Measurements from ENCODE around the gene FGD2. TPM values are rescaled to one million over a fixed set of nuclear protein-coding genes. Genes with fewer than 3 reads are reported as not detected.

Gene FGD2
- total RNA-seq, 4 donors from 2014 or later: 0.39 to 6.2 (median 5.0) TPM

DNA sequence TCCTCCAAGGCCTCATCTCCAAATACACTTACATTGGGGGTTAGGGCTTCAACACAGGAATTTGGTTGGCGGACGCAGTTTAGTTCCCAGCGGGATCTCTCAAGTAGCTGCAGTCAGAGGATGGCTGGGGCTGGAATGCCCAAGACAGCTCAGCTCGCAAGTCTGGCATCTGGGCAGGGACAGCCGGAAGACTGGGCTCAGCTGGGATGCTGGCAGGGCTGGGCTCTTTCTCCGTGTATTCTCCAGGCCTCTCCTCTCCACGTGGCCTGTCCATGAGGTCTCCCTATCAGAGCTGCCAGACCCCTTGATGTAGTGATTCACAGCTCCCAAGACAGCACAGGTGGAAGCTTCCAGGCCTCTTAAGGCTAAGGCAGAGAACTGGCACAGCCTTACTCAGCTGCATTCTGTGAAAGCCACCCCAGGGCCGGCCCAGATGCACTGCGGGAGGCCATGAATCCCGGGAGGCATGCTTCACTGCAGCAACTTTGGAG, 5.0 kb downstream of the FGD2 start:
- Histone ChIP-seq H3K36me3 (no peaks in the 10 kb centered on the region), H3K9me3 (no peaks in the 10 kb centered on the region), H3K4me1 (no peaks in the 10 kb centered on the region), H3K4me3 (no peak overlapping the region), H3K27ac (no peak overlapping the region), H3K27me3 (no peaks in the 10 kb centered on the region)
- DNase-seq (no peak), ATAC-seq (peak in 1 of 2 donors; percentile 48)
- TF ChIP-seq, protein P1, sequence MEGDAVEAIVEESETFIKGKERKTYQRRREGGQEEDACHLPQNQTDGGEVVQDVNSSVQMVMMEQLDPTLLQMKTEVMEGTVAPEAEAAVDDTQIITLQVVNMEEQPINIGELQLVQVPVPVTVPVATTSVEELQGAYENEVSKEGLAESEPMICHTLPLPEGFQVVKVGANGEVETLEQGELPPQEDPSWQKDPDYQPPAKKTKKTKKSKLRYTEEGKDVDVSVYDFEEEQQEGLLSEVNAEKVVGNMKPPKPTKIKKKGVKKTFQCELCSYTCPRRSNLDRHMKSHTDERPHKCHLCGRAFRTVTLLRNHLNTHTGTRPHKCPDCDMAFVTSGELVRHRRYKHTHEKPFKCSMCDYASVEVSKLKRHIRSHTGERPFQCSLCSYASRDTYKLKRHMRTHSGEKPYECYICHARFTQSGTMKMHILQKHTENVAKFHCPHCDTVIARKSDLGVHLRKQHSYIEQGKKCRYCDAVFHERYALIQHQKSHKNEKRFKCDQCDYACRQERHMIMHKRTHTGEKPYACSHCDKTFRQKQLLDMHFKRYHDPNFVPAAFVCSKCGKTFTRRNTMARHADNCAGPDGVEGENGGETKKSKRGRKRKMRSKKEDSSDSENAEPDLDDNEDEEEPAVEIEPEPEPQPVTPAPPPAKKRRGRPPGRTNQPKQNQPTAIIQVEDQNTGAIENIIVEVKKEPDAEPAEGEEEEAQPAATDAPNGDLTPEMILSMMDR (IDR thresholded peaks at IDR 0.05 in 4 of 5, conservative IDR thresholded peaks at IDR 0.05 in 1 of 5): no peak
- no peak for TF ChIP-seq POLR2A (IDR thresholded peaks at IDR 0.05)
- in situ Hi-C loops (cut with MboI; ENCODE audit: low sequenced_read_pairs in 4 of 4): loop anchor here (10.0 to 25.0 kb wide), 3 partner anchors 123 to 248 kb away; partner anchors contain the start of gene C6orf89 (in 3 of the 4)
- intact Hi-C loops (cut with DNase I; ENCODE audit: low total_unique reads): no loop called here

DNA sequence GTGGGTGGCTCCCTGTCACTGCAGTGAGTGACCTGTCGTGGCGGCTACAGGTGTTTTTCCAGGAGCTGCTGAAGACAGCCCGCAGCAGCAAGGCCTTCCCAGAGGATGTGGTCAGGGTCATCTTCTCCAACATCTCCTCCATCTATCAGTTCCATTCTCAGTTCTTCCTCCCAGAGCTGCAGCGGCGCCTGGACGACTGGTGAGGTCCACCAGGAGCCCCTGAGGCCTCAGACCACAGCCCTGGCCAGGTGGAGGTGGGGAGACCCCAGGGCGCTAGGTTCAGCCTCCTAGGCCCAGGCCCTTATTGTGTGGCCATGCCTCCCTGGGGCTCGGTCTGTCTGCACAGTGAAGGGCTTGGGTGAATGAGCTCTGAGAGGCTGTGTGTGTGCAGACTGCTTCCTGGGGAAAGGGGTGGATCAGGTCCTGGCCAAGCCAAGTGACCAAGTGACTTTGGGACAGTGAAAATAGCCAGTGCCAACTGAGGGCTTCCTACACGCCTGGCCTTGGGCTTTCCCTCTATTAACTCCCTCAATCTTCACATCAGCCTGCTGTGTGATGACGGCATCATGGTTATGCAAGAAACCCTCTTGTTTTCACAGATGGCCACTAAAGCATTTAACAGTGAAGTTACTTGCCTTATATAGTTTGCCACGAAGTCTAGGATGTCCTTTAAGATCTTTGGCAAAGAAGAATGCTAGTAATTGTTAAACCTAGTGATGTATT, 6.4 kb downstream of the FGD2 start:
- Histone ChIP-seq H3K4me1 (no peaks in the 10 kb centered on the region), H3K36me3 (no peaks in the 10 kb centered on the region), H3K27me3 (no peaks in the 10 kb centered on the region), H3K9me3 (no peaks in the 10 kb centered on the region), H3K4me3 (no peak overlapping the region), H3K27ac (no peak overlapping the region)
- TF ChIP-seq, protein P1 (IDR thresholded peaks at IDR 0.05 in 4 of 5, conservative IDR thresholded peaks at IDR 0.05 in 1 of 5): no peak
- ATAC-seq (no peak), DNase-seq (no peak)
- intact Hi-C loops (cut with DNase I; ENCODE audit: low total_unique reads): no loop called here
- in situ Hi-C loops (cut with MboI; ENCODE audit: low sequenced_read_pairs in 4 of 4): loop anchor here (10.0 to 25.0 kb wide), 3 partner anchors 125 to 250 kb away; partner anchors contain the start of gene C6orf89 (in 3 of the 4)

DNA sequence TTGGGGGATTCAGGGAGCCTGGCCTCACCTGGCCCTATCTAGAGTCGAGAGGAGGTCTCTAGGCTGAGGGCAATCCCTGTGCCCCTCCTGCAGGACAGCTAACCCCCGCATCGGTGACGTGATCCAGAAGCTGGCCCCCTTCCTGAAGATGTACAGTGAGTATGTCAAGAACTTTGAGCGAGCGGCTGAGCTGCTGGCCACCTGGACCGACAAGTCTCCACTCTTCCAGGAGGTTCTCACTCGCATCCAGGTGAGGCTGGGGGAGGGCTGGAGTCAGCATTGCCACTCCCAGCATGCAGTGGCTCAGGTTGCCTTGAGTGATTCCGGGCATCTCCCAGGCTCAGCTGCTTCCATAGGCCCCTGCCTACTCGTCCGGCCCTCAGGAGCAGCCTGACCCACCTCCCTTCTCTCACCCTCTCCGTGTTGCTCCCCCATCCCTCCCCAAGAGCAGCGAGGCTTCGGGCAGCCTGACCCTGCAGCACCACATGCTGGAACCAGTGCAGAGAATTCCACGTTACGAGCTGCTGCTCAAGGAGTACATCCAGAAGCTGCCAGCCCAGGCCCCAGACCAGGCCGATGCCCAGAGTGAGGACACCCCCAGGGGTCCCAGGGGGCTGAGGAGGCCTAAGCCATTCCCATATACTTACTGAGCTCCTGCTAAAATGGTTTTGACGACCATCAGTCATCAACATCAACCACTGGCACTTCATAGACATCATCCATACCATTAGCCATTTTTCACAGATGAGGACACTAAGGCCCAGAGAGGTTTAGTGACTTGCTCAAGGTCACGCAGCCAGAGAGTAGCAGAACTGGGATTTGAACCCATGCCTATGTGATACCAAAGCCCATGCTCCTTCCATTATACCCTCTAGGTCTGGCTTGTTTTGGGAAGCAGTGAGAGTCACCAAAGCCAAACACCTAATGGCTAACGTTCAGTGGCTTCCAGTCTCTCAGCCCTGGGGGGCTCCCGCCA, 8.3 kb downstream of the FGD2 start:
- ATAC-seq (no peak), DNase-seq (no peak)
- Histone ChIP-seq H3K36me3 (no peaks in the 10 kb centered on the region), H3K27ac (no peak overlapping the region), H3K4me3 (no peak overlapping the region), H3K9me3 (no peaks in the 10 kb centered on the region), H3K4me1 (peaks cover 9 to 10% of the 10 kb centered on the region in 2 donors), H3K27me3 (no peaks in the 10 kb centered on the region)
- intact Hi-C loops (cut with DNase I; ENCODE audit: low total_unique reads) (no loop called here), in situ Hi-C loops (cut with MboI; ENCODE audit: low sequenced_read_pairs in 4 of 4) (loop anchor here (10.0 to 25.0 kb wide), 3 partner anchors 127 to 252 kb away; partner anchors contain the start of gene C6orf89 (in 3 of the 4))
- TF ChIP-seq, protein P1 (IDR thresholded peaks at IDR 0.05 in 4 of 5, conservative IDR thresholded peaks at IDR 0.05 in 1 of 5): no peak

DNA sequence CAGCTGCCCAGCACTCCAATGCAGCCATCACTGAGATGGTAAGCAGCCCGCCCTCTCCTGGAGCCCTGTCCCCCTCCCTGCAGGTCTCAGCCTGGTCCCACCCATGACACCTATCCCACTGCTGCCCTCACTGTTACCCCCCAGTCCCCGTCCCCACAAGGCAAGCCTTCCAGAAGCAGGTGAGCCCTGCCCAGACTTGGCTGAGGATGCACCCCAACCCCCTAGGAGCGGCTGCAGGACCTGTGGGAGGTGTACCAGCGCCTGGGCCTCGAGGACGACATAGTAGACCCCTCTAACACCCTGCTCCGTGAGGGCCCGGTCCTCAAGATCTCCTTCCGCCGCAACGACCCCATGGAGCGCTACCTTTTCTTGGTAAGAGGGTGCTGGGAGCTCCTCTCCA, 9.2 kb downstream of the FGD2 start:
- no peaks in the 10 kb centered on the region for H3K9me3 ChIP-seq
- DNase-seq: no peak
- no peak for ATAC-seq
- H3K27ac ChIP-seq: no peak overlapping the region
- H3K36me3 ChIP-seq: no peaks in the 10 kb centered on the region
- in situ Hi-C loops (cut with MboI; ENCODE audit: low sequenced_read_pairs in 4 of 4): loop anchor here (10.0 to 25.0 kb wide), 3 partner anchors 127 to 252 kb away; partner anchors contain the start of gene C6orf89 (in 3 of the 4)
- intact Hi-C loops (cut with DNase I; ENCODE audit: low total_unique reads): loop anchor here (5.0 kb wide), 1 partner anchor 247 kb away; no protein-coding TSS in a partner anchor
- no peaks in the 10 kb centered on the region for H3K27me3 ChIP-seq
- no peak overlapping the region for H3K4me3 ChIP-seq
- H3K4me1 ChIP-seq: peaks cover 9 to 11% of the 10 kb centered on the region in 2 donors
- TF ChIP-seq, protein P1 (IDR thresholded peaks at IDR 0.05 in 4 of 5, conservative IDR thresholded peaks at IDR 0.05 in 1 of 5): no peak

Measured in gastrocnemius medialis (tissue), 4 donors.